ENCODE measurements around the gene ECT2.
A peak's percentile ranks its signal among the peaks of the same experiment; 100 is the strongest.

ECT2 gene

GRCh38 chr3:172726380-172726779 lies 24.1 kb upstream of the ECT2 start:
- POLR2A ChIA-PET: no interaction called here
- H3K4me3 ChIP-seq (ENCODE audit: low read depth, low read length): no peak overlapping the region
- TF ChIP-seq CTCF (IDR thresholded peaks at IDR 0.05; ENCODE audit: insufficient read depth, low read length, missing control alignments): no peak
- CTCF ChIA-PET: interaction anchor here (1.0 to 1.4 kb wide), 3 partner anchors 9 to 23 kb away, joined by 3 to 7 read pairs (median 5); partner anchors contain the start of genes ECT2 and NCEH1
- no peak for DNase-seq (ENCODE audit: low read depth, low spot score)

- no peak overlapping the region for H3K4me3 ChIP-seq (ENCODE audit: low read depth, low read length)
- no peak for DNase-seq (ENCODE audit: low read depth, low spot score)
- POLR2A ChIA-PET: no interaction called here
- TF ChIP-seq CTCF (IDR thresholded peaks at IDR 0.05; ENCODE audit: insufficient read depth, low read length, missing control alignments): no peak
- CTCF ChIA-PET: no interaction called here
Measured at GRCh38 chr3:172735014-172735413, 15.5 kb upstream of the ECT2 start.

GRCh38 chr3:172739462-172739861 lies 11.1 kb upstream of the ECT2 start:
- H3K4me3 ChIP-seq (ENCODE audit: low read depth, low read length): no peak overlapping the region
- DNase-seq (ENCODE audit: low read depth, low spot score): no peak
- POLR2A ChIA-PET: no interaction called here
- no peak for TF ChIP-seq CTCF (IDR thresholded peaks at IDR 0.05; ENCODE audit: insufficient read depth, low read length, missing control alignments)
- CTCF ChIA-PET: interaction anchor here (2.1 kb wide), 1 partner anchor 10 kb away, joined by 10 read pairs; the partner anchor contains the start of gene ECT2

- CTCF ChIA-PET: interaction anchor here (1.7 kb wide), 1 partner anchor 74 kb away, joined by 6 read pairs; no protein-coding TSS in a partner anchor
- H3K4me3 ChIP-seq (ENCODE audit: low read depth, low read length): no peak overlapping the region
- no peak for DNase-seq (ENCODE audit: low read depth, low spot score)
- POLR2A ChIA-PET: no interaction called here
- TF ChIP-seq CTCF (IDR thresholded peaks at IDR 0.05; ENCODE audit: insufficient read depth, low read length, missing control alignments): no peak
Measured at GRCh38 chr3:172746475-172746874, 4.1 kb upstream of the ECT2 start.

- peak overlapping the region; percentile 54 for H3K4me3 ChIP-seq (ENCODE audit: low read depth, low read length)
- POLR2A ChIA-PET: interaction anchor here (1.3 to 2.5 kb wide), 2 partner anchors 39 to 76 kb away, joined by 3 to 14 read pairs; partner anchors contain the start of gene NCEH1
- peak; percentile 86 for DNase-seq (ENCODE audit: low read depth, low spot score)
- CTCF ChIA-PET: interaction anchor here (0.6 to 4.1 kb wide), 11 partner anchors 9 to 82 kb away, joined by 3 to 25 read pairs (median 7); partner anchors contain the start of gene NCEH1
- no peak for TF ChIP-seq CTCF (IDR thresholded peaks at IDR 0.05; ENCODE audit: insufficient read depth, low read length, missing control alignments)
Measured at GRCh38 chr3:172749230-172749965, 1.1 kb upstream of the ECT2 start.

- DNase-seq (ENCODE audit: low read depth, low spot score): no peak
- CTCF ChIA-PET: interaction anchor here (0.6 to 4.1 kb wide), 15 partner anchors 9 to 138 kb away, joined by 3 to 25 read pairs (median 5); partner anchors contain the start of gene NCEH1
- POLR2A ChIA-PET: interaction anchor here (1.3 to 2.5 kb wide), 2 partner anchors 39 to 77 kb away, joined by 3 to 14 read pairs; partner anchors contain the start of gene NCEH1
- TF ChIP-seq CTCF (IDR thresholded peaks at IDR 0.05; ENCODE audit: insufficient read depth, low read length, missing control alignments): no peak
- peak overlapping the region; percentile 54 for H3K4me3 ChIP-seq (ENCODE audit: low read depth, low read length)
Measured at GRCh38 chr3:172750069-172750367, 508 bp upstream of the ECT2 start.
